ENCODE data around the gene SMIM8.

DNA sequence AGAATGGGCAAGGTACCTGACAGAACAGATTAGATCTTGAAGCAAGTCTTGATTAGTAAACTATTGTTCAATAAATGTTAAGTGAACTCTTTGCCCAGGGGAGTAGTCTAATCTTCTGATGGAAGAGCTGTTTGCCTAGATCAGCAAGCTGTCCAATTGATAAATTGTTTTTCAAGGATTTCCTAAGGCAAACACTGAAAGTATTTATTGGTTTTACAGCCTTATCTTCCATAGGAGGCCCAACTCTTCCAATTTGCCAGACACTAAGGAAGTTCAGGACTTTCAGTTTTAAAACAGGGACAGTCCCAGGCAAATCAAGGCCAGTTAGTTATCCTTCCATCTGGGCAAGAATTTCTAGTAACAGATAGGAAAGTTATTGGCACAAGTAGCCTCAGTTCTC, 20.4 kb downstream of the SMIM8 start:
- no peak for TF ChIP-seq EZH2 (IDR thresholded peaks at IDR 0.05; ENCODE audit: borderline replicate concordance)
- TF ChIP-seq, protein P1, sequence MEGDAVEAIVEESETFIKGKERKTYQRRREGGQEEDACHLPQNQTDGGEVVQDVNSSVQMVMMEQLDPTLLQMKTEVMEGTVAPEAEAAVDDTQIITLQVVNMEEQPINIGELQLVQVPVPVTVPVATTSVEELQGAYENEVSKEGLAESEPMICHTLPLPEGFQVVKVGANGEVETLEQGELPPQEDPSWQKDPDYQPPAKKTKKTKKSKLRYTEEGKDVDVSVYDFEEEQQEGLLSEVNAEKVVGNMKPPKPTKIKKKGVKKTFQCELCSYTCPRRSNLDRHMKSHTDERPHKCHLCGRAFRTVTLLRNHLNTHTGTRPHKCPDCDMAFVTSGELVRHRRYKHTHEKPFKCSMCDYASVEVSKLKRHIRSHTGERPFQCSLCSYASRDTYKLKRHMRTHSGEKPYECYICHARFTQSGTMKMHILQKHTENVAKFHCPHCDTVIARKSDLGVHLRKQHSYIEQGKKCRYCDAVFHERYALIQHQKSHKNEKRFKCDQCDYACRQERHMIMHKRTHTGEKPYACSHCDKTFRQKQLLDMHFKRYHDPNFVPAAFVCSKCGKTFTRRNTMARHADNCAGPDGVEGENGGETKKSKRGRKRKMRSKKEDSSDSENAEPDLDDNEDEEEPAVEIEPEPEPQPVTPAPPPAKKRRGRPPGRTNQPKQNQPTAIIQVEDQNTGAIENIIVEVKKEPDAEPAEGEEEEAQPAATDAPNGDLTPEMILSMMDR (IDR thresholded peaks at IDR 0.05; ENCODE audit: poor library complexity), result no peak

All from hepatocyte (in vitro differentiated cells).